Measurements from ENCODE around the gene CACFD1.

CACFD1 gene

DNA sequence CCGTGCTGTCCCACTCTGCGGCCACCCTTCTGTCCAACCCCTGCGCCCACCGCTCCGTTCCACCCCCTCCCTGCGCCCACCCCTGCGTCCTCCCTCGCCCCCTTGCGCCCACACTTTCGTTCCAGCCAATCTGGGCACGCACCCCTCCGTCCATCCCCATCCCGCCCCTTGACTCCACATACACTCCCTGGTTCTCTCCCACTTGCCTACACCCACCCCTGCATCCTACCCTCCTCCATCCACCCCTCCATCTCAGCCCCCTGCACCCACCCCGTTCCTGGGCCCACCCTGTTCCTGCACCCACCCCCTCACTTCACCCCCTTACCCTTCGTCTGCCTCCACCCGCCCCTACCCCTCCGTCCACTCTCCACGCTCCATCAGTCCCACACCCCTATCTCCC is 30.6 kb upstream of the CACFD1 start:
- Histone ChIP-seq H3K27me3 (ENCODE audit: insufficient read depth, low read length) (peaks cover 5% of the 10 kb centered on the region), H3K18ac (ENCODE audit: low read length) (no peak overlapping the region), H3K79me2 (ENCODE audit: control insufficient read depth, insufficient read depth, low read length, poor library complexity) (no peaks in the 10 kb centered on the region), H4K8ac (ENCODE audit: low read depth, low read length) (no peak overlapping the region), H3K9ac (ENCODE audit: low read length) (no peak overlapping the region), H3K23ac (ENCODE audit: low read length) (no peak overlapping the region), H3K4me1 (ENCODE audit: control insufficient read depth in 1 of 2, insufficient read depth in 2 of 2, low read length in 2 of 2) (peaks cover 4% of the 10 kb centered on the region in 2 experiments), H3K4ac (ENCODE audit: low read depth, low read length) (no peak overlapping the region), H3K27ac (ENCODE audit: low read depth, low read length) (no peak overlapping the region), H2BK12ac (ENCODE audit: low read length) (no peak overlapping the region), H3K79me1 (ENCODE audit: low read length) (no peaks in the 10 kb centered on the region), H2AFZ (ENCODE audit: insufficient read depth, low read length, poor library complexity) (no peak overlapping the region), H2BK120ac (ENCODE audit: insufficient read depth, low read length, poor library complexity) (no peak overlapping the region), H3K36me3 (ENCODE audit: control insufficient read depth in 1 of 2, insufficient read depth in 2 of 2, low read length in 2 of 2) (no peaks in the 10 kb centered on the region), H2BK5ac (ENCODE audit: low read depth, low read length, poor library complexity) (no peak overlapping the region), H3K9me3 (ENCODE audit: insufficient read depth, low read depth, low read length) (peaks cover 6% of the 10 kb centered on the region), H4K12ac (ENCODE audit: low read depth, low read length) (no peak overlapping the region), H4K91ac (ENCODE audit: low read depth, low read length) (no peak overlapping the region), H3K14ac (ENCODE audit: low read length) (no peak overlapping the region), H2AK5ac (ENCODE audit: low read length) (no peak overlapping the region), H3K4me2 (ENCODE audit: low read length) (no peak overlapping the region), H3K4me3 (ENCODE audit: low read depth, low read length) (no peak overlapping the region)
- no CpG with 5 or more reads among the region's 18 CpGs for WGBS (ENCODE audit: extremely low coverage, insufficient coverage, insufficient read length)
- no peak for DNase-seq

DNA sequence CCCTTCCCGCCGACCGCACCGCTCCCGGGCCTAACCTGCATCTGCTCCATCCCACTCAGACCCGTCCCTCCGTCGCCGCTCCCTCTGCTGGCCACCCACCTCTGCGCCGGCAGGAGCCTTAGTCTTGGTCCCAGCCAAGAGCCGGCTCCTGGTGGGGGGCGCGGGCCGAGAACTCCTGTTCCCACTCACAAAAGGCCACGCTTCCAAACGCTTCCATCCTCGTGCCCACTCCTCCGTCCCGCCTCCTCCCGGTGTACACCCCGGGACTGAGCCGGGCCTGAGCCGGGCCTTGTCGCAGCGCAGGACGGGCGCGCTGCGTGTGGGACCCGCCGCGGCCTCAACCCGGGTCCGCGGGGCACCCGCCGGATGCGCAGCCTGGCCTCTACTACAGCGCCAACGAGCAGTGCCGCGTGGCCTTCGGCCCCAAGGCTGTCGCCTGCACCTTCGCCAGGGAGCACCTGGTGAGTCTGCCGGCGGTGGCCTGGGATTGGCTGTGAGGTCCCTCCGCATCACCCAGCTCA is 30.1 kb upstream of the CACFD1 start:
- Histone ChIP-seq H3K4me2 (ENCODE audit: low read length) (peak overlapping the region; percentile 45), H3K4me3 (ENCODE audit: low read depth, low read length) (no peak overlapping the region), H3K4me1 (ENCODE audit: control insufficient read depth in 1 of 2, insufficient read depth in 2 of 2, low read length in 2 of 2) (peaks cover 4% of the 10 kb centered on the region in 2 experiments), H3K27me3 (ENCODE audit: insufficient read depth, low read length) (peaks cover 5% of the 10 kb centered on the region), H2BK5ac (ENCODE audit: low read depth, low read length, poor library complexity) (no peak overlapping the region), H3K18ac (ENCODE audit: low read length) (no peak overlapping the region), H4K91ac (ENCODE audit: low read depth, low read length) (no peak overlapping the region), H2BK120ac (ENCODE audit: insufficient read depth, low read length, poor library complexity) (no peak overlapping the region), H2AFZ (ENCODE audit: insufficient read depth, low read length, poor library complexity) (peak overlapping the region; percentile 23), H4K12ac (ENCODE audit: low read depth, low read length) (peak overlapping the region; percentile 46), H3K23ac (ENCODE audit: low read length) (no peak overlapping the region), H4K8ac (ENCODE audit: low read depth, low read length) (peak overlapping the region; percentile 25), H3K14ac (ENCODE audit: low read length) (no peak overlapping the region), H3K27ac (ENCODE audit: low read depth, low read length) (no peak overlapping the region), H2BK12ac (ENCODE audit: low read length) (no peak overlapping the region), H3K9me3 (ENCODE audit: insufficient read depth, low read depth, low read length) (peaks cover 6% of the 10 kb centered on the region), H3K79me2 (ENCODE audit: control insufficient read depth, insufficient read depth, low read length, poor library complexity) (no peaks in the 10 kb centered on the region), H3K9ac (ENCODE audit: low read length) (no peak overlapping the region), H2AK5ac (ENCODE audit: low read length) (no peak overlapping the region), H3K36me3 (ENCODE audit: control insufficient read depth in 1 of 2, insufficient read depth in 2 of 2, low read length in 2 of 2) (no peaks in the 10 kb centered on the region), H3K4ac (ENCODE audit: low read depth, low read length) (no peak overlapping the region), H3K79me1 (ENCODE audit: low read length) (no peaks in the 10 kb centered on the region)
- DNase-seq: peak in 1 of 2 donors; percentile 41
- WGBS (ENCODE audit: extremely low coverage, insufficient coverage, insufficient read length): no CpG with 5 or more reads among the region's 49 CpGs

DNA sequence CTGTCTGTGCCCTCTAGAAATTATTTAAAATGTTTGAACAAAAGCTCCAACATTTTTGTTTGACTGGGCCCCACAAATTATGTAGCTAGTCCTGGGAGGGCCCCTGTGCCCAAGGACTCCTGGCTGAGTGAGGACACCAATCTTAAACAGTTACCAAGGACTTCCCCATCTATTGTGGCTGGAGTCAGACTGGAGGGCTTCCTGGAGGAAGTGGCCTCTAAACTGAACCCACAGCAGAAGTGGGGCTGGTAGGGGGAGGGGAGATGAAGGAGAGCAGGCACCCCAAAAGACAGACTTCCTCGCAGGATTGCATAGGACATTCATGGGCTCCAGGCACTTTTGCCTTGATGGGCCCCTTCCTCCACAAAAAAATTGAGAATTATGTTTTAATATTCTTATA is 29.5 kb upstream of the CACFD1 start:
- Histone ChIP-seq H3K27ac (ENCODE audit: low read depth, low read length) (no peak overlapping the region), H3K79me2 (ENCODE audit: control insufficient read depth, insufficient read depth, low read length, poor library complexity) (no peaks in the 10 kb centered on the region), H2AFZ (ENCODE audit: insufficient read depth, low read length, poor library complexity) (no peak overlapping the region), H4K12ac (ENCODE audit: low read depth, low read length) (no peak overlapping the region), H3K9ac (ENCODE audit: low read length) (no peak overlapping the region), H3K4me2 (ENCODE audit: low read length) (no peak overlapping the region), H3K36me3 (ENCODE audit: control insufficient read depth in 1 of 2, insufficient read depth in 2 of 2, low read length in 2 of 2) (no peaks in the 10 kb centered on the region), H2BK120ac (ENCODE audit: insufficient read depth, low read length, poor library complexity) (no peak overlapping the region), H3K14ac (ENCODE audit: low read length) (no peak overlapping the region), H3K4me1 (ENCODE audit: control insufficient read depth in 1 of 2, insufficient read depth in 2 of 2, low read length in 2 of 2) (peaks cover 4% of the 10 kb centered on the region in 2 experiments), H3K27me3 (ENCODE audit: insufficient read depth, low read length) (peaks cover 5% of the 10 kb centered on the region), H2BK5ac (ENCODE audit: low read depth, low read length, poor library complexity) (no peak overlapping the region), H3K9me3 (ENCODE audit: insufficient read depth, low read depth, low read length) (peaks cover 6% of the 10 kb centered on the region), H2BK12ac (ENCODE audit: low read length) (no peak overlapping the region), H2AK5ac (ENCODE audit: low read length) (no peak overlapping the region), H4K91ac (ENCODE audit: low read depth, low read length) (no peak overlapping the region), H3K23ac (ENCODE audit: low read length) (no peak overlapping the region), H3K4me3 (ENCODE audit: low read depth, low read length) (no peak overlapping the region), H3K79me1 (ENCODE audit: low read length) (no peaks in the 10 kb centered on the region), H3K18ac (ENCODE audit: low read length) (no peak overlapping the region), H4K8ac (ENCODE audit: low read depth, low read length) (no peak overlapping the region), H3K4ac (ENCODE audit: low read depth, low read length) (no peak overlapping the region)
- no peak for DNase-seq
- no CpG with 5 or more reads among the region's 1 CpG for WGBS (ENCODE audit: extremely low coverage, insufficient coverage, insufficient read length)

GRCh38 chr9:133433351-133433843 is 26.4 kb upstream of the CACFD1 start:
- no peaks in the 10 kb centered on the region for H3K79me2 ChIP-seq (ENCODE audit: control insufficient read depth, insufficient read depth, low read length, poor library complexity)
- no peak overlapping the region for H2AFZ ChIP-seq (ENCODE audit: insufficient read depth, low read length, poor library complexity)
- WGBS (ENCODE audit: extremely low coverage, insufficient coverage, insufficient read length): no CpG with 5 or more reads among the region's 11 CpGs
- H3K4me3 ChIP-seq (ENCODE audit: low read depth, low read length): no peak overlapping the region
- no peak overlapping the region for H3K23ac ChIP-seq (ENCODE audit: low read length)
- H4K12ac ChIP-seq (ENCODE audit: low read depth, low read length): no peak overlapping the region
- H2AK5ac ChIP-seq (ENCODE audit: low read length): no peak overlapping the region
- H3K36me3 ChIP-seq (ENCODE audit: control insufficient read depth in 1 of 2, insufficient read depth in 2 of 2, low read length in 2 of 2): no peaks in the 10 kb centered on the region
- no peaks in the 10 kb centered on the region for H3K9me3 ChIP-seq (ENCODE audit: insufficient read depth, low read depth, low read length)
- H3K14ac ChIP-seq (ENCODE audit: low read length): no peak overlapping the region
- H3K27me3 ChIP-seq (ENCODE audit: insufficient read depth, low read length): peaks cover 5% of the 10 kb centered on the region
- no peak overlapping the region for H2BK120ac ChIP-seq (ENCODE audit: insufficient read depth, low read length, poor library complexity)
- H4K91ac ChIP-seq (ENCODE audit: low read depth, low read length): no peak overlapping the region
- no peak overlapping the region for H3K27ac ChIP-seq (ENCODE audit: low read depth, low read length)
- H3K4me1 ChIP-seq (ENCODE audit: control insufficient read depth in 1 of 2, insufficient read depth in 2 of 2, low read length in 2 of 2): peaks cover 2 to 4% of the 10 kb centered on the region in 2 experiments
- no peak overlapping the region for H3K9ac ChIP-seq (ENCODE audit: low read length)
- no peak overlapping the region for H3K4me2 ChIP-seq (ENCODE audit: low read length)
- no peak overlapping the region for H2BK12ac ChIP-seq (ENCODE audit: low read length)
- H4K8ac ChIP-seq (ENCODE audit: low read depth, low read length): no peak overlapping the region
- no peak overlapping the region for H3K18ac ChIP-seq (ENCODE audit: low read length)
- no peaks in the 10 kb centered on the region for H3K79me1 ChIP-seq (ENCODE audit: low read length)
- H3K4ac ChIP-seq (ENCODE audit: low read depth, low read length): no peak overlapping the region
- H2BK5ac ChIP-seq (ENCODE audit: low read depth, low read length, poor library complexity): no peak overlapping the region
- no peak for DNase-seq
